Esophagus muscularis mucosa (tissue), 4 donors: ENCODE results near the gene DEDD2. TPM values are rescaled to one million over a fixed set of nuclear protein-coding genes. Genes with fewer than 3 reads are reported as not detected.

Experiments
- DNase-seq: peaks from one replicate; pipeline ENCODE4 v3.0.0-alpha.2; 2017; ENCODE audit errors: extremely low spot score
- H3K27ac ChIP-seq, 4 donors: fragments of 200-600 bp; sonication (generic); replicated peaks in 1 of 4; 1 replicate in 3 of 4; 2 replicates in 1 of 4; pipeline ENCODE4 v1.5.1; 2016 to 2019; ENCODE audit warnings: mild to moderate bottlenecking in 1 of 4
- H3K27me3 ChIP-seq, 4 donors: fragments of 200-600 bp; sonication (generic); one replicate each; pipeline versions ENCODE4 v1.5.1 to v1.6.0; 2016 to 2019
- H3K36me3 ChIP-seq, 4 donors: fragments of 200-600 bp; sonication (generic); one replicate each; pipeline ENCODE4 v1.5.1; 2016 to 2019
- H3K4me1 ChIP-seq, 4 donors: fragments of 200-600 bp; sonication (generic); one replicate each; pipeline ENCODE4 v1.5.1; 2016 to 2019
- H3K4me3 ChIP-seq, 4 donors: fragments of 200-600 bp; sonication (generic); 1 replicate in 2 of 4; 2 replicates in 2 of 4; pipeline ENCODE4 v1.5.1; 2016 to 2019; ENCODE audit warnings: mild to moderate bottlenecking in 4 of 4, moderate library complexity in 1 of 4
- H3K9me3 ChIP-seq, 4 donors: fragments of 200-600 bp; sonication (generic); 1 replicate in 3 of 4; 2 replicates in 1 of 4; pipeline ENCODE4 v1.5.1; 2016 to 2019
- CTCF ChIP-seq, 3 experiments: fragments of 200-600 bp in 2 of 3; fragments of 450-650 bp in 1 of 3; sonication (generic) in 2 of 3; IDR thresholded peaks; one replicate each; pipeline ENCODE4 v1.5.1; 2017 to 2019; ENCODE audit warnings: antibody characterized with exemption in 3 of 3, mild to moderate bottlenecking in 2 of 3, moderate library complexity in 1 of 3
- EP300 ChIP-seq: sonication (generic); formaldehyde crosslinking; IDR thresholded peaks from one replicate; pipeline ENCODE4 v1.6.1; 2017; ENCODE audit warnings: antibody characterized with exemption
- POLR2A ChIP-seq: fragments of 450-650 bp; IDR thresholded peaks from one replicate; pipeline ENCODE4 v1.6.1; 2017; ENCODE audit warnings: antibody characterized with exemption, moderate library complexity, mild to moderate bottlenecking, low read depth
- POLR2AphosphoS5 ChIP-seq, 2 donors: sonication (generic); formaldehyde crosslinking; IDR thresholded peaks; one replicate each; pipeline ENCODE4 v1.6.1; 2017; ENCODE audit warnings: antibody characterized with exemption in 2 of 2
- WGBS: methylation state at CpG from one replicate; pipeline ENCODE4 v1.1.5; 2018; 5-methylcytosine and 5-hydroxymethylcytosine counted together
- intact Hi-C: fragments of 100-400 bp; cut with DNase I; formaldehyde crosslinking; loops from one replicate; pipeline ENCODE4 v1.15.1; 2023
- total RNA-seq, 4 donors: library from RNA; depleted of rRNA; stranded (reverse); fragments of >200 nt; gene quantifications; one replicate each; pipeline versions ENCODE4 v1.1.0 to v1.2.1, GENCODE V29; 2016

DEDD2 gene
- total RNA-seq, 4 donors from 2014 or later, result 22.0 to 42.1 (median 31.2) TPM

GRCh38 chr19:42154471-42155323, 62.8 kb downstream of the DEDD2 start:
- WGBS, result 60% methylated on average over 14 of the region's 15 CpGs
- DNase-seq, result no peak
- Histone ChIP-seq H3K9me3 (no peaks in the 10 kb centered on the region), H3K4me3 (no peak overlapping the region), H3K27ac (no peak overlapping the region), H3K36me3 (no peaks in the 10 kb centered on the region), H3K4me1 (no peaks in the 10 kb centered on the region), H3K27me3 (peaks cover 0 to 78% (median 23%) of the 10 kb centered on the region in 4 donors)
- TF ChIP-seq POLR2A (no peak), CTCF (IDR thresholded peaks at IDR 0.05) (no peak), POLR2AphosphoS5 (IDR thresholded peaks at IDR 0.05) (no peak), EP300 (no peak)
- intact Hi-C loops, result no loop called here

GRCh38 chr19:42153672-42154433, 63.6 kb downstream of the DEDD2 start:
- no peak for DNase-seq
- no peak for TF ChIP-seq POLR2AphosphoS5 (IDR thresholded peaks at IDR 0.05)
- TF ChIP-seq EP300, result no peak
- TF ChIP-seq POLR2A, result no peak
- TF ChIP-seq CTCF (IDR thresholded peaks at IDR 0.05), result no peak
- intact Hi-C loops, result no loop called here
- H3K36me3 ChIP-seq, result no peaks in the 10 kb centered on the region
- no peak overlapping the region for H3K4me3 ChIP-seq
- H3K27me3 ChIP-seq, result peaks cover 0 to 79% (median 23%) of the 10 kb centered on the region in 4 donors
- H3K27ac ChIP-seq, result no peak overlapping the region
- WGBS, result 46% methylated on average over 17 of the region's 20 CpGs
- H3K4me1 ChIP-seq, result no peaks in the 10 kb centered on the region
- H3K9me3 ChIP-seq, result no peaks in the 10 kb centered on the region

GRCh38 chr19:42152910-42153671, 64.4 kb downstream of the DEDD2 start:
- peaks cover 0 to 87% (median 23%) of the 10 kb centered on the region in 4 donors for H3K27me3 ChIP-seq
- WGBS, result 88% methylated on average over 24 of the region's 25 CpGs
- H3K4me1 ChIP-seq, result no peaks in the 10 kb centered on the region
- H3K27ac ChIP-seq, result no peak overlapping the region
- intact Hi-C loops, result no loop called here
- no peak overlapping the region for H3K4me3 ChIP-seq
- H3K9me3 ChIP-seq, result no peaks in the 10 kb centered on the region
- no peak for DNase-seq
- TF ChIP-seq EP300 (no peak), CTCF (IDR thresholded peaks at IDR 0.05) (no peak), POLR2A (no peak), POLR2AphosphoS5 (IDR thresholded peaks at IDR 0.05) (no peak)
- H3K36me3 ChIP-seq, result no peaks in the 10 kb centered on the region

GRCh38 chr19:42151782-42152684, 65.4 kb downstream of the DEDD2 start:
- intact Hi-C loops, result no loop called here
- 62% methylated on average over 19 of the region's 20 CpGs for WGBS

More at GRCh38 chr19:42151782-42152684, 65.4 kb downstream of the DEDD2 start:
- H3K9me3 ChIP-seq, result no peaks in the 10 kb centered on the region
- H3K36me3 ChIP-seq, result no peaks in the 10 kb centered on the region
- H3K27ac ChIP-seq, result no peak overlapping the region
- peaks cover 0 to 92% (median 23%) of the 10 kb centered on the region in 4 donors for H3K27me3 ChIP-seq
- no peak overlapping the region for H3K4me3 ChIP-seq
- no peak for DNase-seq
- H3K4me1 ChIP-seq, result no peaks in the 10 kb centered on the region
- no peak for TF ChIP-seq POLR2A
